Pancreas (tissue), 10 donors: ENCODE data around the gene NOP10. TPM values are rescaled to one million over a fixed set of nuclear protein-coding genes. Genes with fewer than 3 reads are reported as not detected.
"Not testable (repeated sequence)": the region's sequence is repeated elsewhere in the genome, so short reads cannot be mapped to it uniquely, and the experiment has no call there.

Experiments used
- ATAC-seq, 4 donors: fragments of 200-7000 bp; cut with Tn5 transposase; one replicate each; pipeline versions ENCODE4 v1.8.0 to v1.9.1; 2020; ENCODE audit warnings: mild to moderate bottlenecking in 4 of 4, moderate library complexity in 4 of 4
- DNase-seq, 6 donors: peaks; one replicate each; pipeline ENCODE4 v3.0.0-alpha.2; 2020
- FAIRE-seq: peaks from 2 replicates; lab custom pipeline; 2012; peaks lifted over from hg19 to GRCh38; lab: Jason Lieb, UNC
- H3K27ac ChIP-seq, 4 donors: fragments of 200-600 bp; sonication (generic); 1 replicate in 3 of 4; 2 replicates in 1 of 4; pipeline versions ENCODE4 v1.5.0 to v1.8.0; 2020
- H3K27me3 ChIP-seq, 4 donors: fragments of 200-600 bp; one replicate each; pipeline ENCODE4 v1.8.0; 2021
- H3K36me3 ChIP-seq, 3 donors: fragments of 200-600 bp; sonication (generic) in 1 of 3; one replicate each; pipeline versions ENCODE4 v1.5.0 to v1.8.0; 2020 to 2021
- H3K4me1 ChIP-seq, 3 donors: fragments of 200-600 bp; one replicate each; pipeline ENCODE4 v1.8.0; 2021
- H3K4me3 ChIP-seq, 4 donors: fragments of 200-600 bp; sonication (generic) in 2 of 4; one replicate each; pipeline versions ENCODE4 v1.5.0 to v1.8.0; 2020 to 2021
- H3K9me3 ChIP-seq, 4 donors: fragments of 200-600 bp; one replicate each; pipeline ENCODE4 v1.8.0; 2021
- WGBS, 2 donors: extraction: QIAGEN DNeasy Blood & Tissue Kit; methylation state at CpG; one replicate each; pipeline ENCODE4 v1.1.7; 2013; 5-methylcytosine and 5-hydroxymethylcytosine counted together
- intact Hi-C, 3 donors: fragments of 100-400 bp; cut with DNase I; formaldehyde crosslinking; loops; one replicate each; pipeline versions ENCODE4 v1.11.1 to v1.14.2; 2022
- polyA plus RNA-seq, 2 donors: library from polyadenylated mRNA; stranded (reverse); fragments of 200-250 nt; gene quantifications; one replicate each; pipeline ENCODE4 v1.2.3, GENCODE V29; 2013
- total RNA-seq, 6 donors: library from RNA; stranded (reverse); fragmentation: NEBNext Ultra II Directional in 4 of 6; extraction: Animal tissue kit (Norgen Biotek cat#: 25700) in 4 of 6; gene quantifications; one replicate each; pipeline versions ENCODE4 v1.2.1 to v1.2.4, GENCODE V29; 2021 to 2023
- TF ChIP-seq, protein P1 (sequence below), 4 donors: fragments of 200-600 bp; sonication (generic) in 3 of 4; IDR thresholded peaks; one replicate each; pipeline versions ENCODE4 v1.5.0 to v1.8.0; 2021; ENCODE audit warnings: antibody characterized with exemption in 4 of 4
- donor health status: healthy with polysubstance abuse.
- donor health status: DM: no; HTN: no; CAD: no; lungs with moderate emphysema.
- donor health status: DM: no; HTN: no; CAD: no.
- donor health status: control.
- donor health status: control.
- donor health status: Bipolar disorder and iron deficiency.
- donor health status: DM: yes; HTN: yes; CAD: no.
- donor health status: DM: no; HTN: no; CAD: no.
- donor health status: DM: no; HTN: no; CAD: no.
- donor health status: DM: yes; HTN: yes; CAD: no.

NOP10 gene
- total RNA-seq (10 to 100 TPM; 23.9 to 53.6 (median 33.8) TPM), polyA plus RNA-seq (10 to 100 TPM; 73.4 to 87.9 TPM)

DNA sequence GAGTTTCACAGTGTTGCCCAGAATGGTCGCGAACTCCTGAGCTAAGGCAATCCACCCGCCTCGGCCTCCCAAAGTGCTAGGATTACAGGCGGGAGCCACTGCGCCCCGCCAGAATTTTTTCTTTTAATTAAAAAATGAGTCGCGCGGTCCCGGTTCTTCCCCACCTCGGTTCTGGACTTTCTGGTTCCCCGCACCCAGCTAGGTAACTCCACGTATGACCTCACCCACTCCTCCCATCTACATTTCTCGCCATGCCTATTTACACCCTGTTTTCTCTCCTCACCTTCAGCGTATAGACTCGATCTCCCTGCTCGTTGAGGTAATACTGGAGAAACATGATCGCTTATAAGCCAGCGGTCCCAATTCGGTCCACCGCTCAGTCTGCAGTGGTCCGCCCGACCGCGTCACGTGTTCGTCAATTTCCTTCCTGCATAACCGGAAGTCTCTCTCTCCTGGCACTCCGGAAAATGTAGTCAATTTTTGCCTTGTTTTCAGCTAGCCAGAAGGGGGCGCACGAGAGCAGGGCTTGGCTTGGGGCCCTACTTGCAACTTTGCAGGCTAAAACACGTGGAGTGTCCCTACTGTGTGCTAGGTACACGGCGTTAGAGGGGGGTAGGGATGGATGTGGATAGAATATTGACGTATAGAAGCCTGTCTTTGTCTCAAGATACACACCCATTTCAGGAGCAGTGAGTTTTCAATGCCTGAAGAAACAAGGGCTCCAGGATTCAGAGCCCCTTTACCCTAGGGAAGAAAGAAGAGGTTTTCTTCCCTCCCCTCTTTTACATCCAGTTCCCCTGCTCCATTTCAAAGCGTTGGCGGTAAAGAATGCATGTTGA is at the start of gene NOP10, which contains the start of gene NUTM1:
Gene NOP10, minus strand, starts transcription at position 400 of the 839 bp plus-strand sequence. Its CDS starts 63 bp downstream, at position 337.
Gene NUTM1, plus strand, starts transcription at position 579 of the 839 bp plus-strand sequence. CDS start 382 bp downstream, outside the sequence.
- H3K4me1 ChIP-seq: peaks cover 0 to 9% (median 0%) of the 10 kb centered on the region in 3 donors
- TF ChIP-seq, protein P1, sequence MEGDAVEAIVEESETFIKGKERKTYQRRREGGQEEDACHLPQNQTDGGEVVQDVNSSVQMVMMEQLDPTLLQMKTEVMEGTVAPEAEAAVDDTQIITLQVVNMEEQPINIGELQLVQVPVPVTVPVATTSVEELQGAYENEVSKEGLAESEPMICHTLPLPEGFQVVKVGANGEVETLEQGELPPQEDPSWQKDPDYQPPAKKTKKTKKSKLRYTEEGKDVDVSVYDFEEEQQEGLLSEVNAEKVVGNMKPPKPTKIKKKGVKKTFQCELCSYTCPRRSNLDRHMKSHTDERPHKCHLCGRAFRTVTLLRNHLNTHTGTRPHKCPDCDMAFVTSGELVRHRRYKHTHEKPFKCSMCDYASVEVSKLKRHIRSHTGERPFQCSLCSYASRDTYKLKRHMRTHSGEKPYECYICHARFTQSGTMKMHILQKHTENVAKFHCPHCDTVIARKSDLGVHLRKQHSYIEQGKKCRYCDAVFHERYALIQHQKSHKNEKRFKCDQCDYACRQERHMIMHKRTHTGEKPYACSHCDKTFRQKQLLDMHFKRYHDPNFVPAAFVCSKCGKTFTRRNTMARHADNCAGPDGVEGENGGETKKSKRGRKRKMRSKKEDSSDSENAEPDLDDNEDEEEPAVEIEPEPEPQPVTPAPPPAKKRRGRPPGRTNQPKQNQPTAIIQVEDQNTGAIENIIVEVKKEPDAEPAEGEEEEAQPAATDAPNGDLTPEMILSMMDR (IDR thresholded peaks at IDR 0.05): peak; percentile 84 to 93 (median 91)
- H3K27ac ChIP-seq: peak within 1 kb of the TSS; percentile 61 to 89 (median 87)
- H3K4me3 ChIP-seq: peak within 1 kb of the TSS; percentile 47 to 85 (median 54)
- H3K27me3 ChIP-seq: no peaks in the 10 kb centered on the region
- no peaks in the 10 kb centered on the region for H3K9me3 ChIP-seq
- DNase-seq: peak; percentile 84 to 97 (median 89)
- no peaks in the 10 kb centered on the region for H3K36me3 ChIP-seq
- peak; percentile 96 to 98 (median 98) for ATAC-seq
- intact Hi-C loops: loop anchor here in 1 of 3 donors (5.0 kb wide), 1 partner anchor 244 kb away; no protein-coding TSS in a partner anchor
- no peak for FAIRE-seq
- WGBS, 2 donors: 1% methylated on average over 38 of the region's 38 CpGs

DNA sequence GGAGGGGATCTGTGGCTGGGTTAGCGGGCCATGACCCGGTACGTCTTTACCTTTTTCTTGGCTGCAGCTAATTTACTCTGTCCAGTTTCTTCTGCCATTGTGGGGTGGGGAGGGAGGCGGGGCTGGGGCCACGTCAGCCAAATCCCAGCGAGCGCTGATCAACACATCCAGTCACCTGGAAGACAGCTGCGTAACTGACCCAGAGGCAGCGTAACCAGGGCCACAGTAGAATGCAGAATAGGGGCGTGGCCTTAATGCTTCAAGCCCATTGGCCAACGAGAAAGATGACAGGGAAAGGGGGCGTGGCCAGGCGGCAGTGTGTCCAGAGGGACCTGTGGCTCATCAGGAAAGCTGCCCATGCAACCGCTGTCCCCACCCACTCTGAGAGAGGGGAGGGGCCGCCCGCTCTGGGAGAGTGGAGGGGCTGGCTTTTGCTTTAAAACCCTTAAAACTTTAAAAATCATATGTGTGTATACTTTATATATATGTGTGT is 46.7 kb upstream of the NOP10 start:
- H3K9me3 ChIP-seq, H3K36me3 ChIP-seq, FAIRE-seq, ATAC-seq, H3K4me3 ChIP-seq, H3K4me1 ChIP-seq, DNase-seq, H3K27me3 ChIP-seq, intact Hi-C loops, H3K27ac ChIP-seq: not testable (repeated sequence)
- WGBS, 2 donors: no CpG with 5 or more reads among the region's 16 CpGs

DNA sequence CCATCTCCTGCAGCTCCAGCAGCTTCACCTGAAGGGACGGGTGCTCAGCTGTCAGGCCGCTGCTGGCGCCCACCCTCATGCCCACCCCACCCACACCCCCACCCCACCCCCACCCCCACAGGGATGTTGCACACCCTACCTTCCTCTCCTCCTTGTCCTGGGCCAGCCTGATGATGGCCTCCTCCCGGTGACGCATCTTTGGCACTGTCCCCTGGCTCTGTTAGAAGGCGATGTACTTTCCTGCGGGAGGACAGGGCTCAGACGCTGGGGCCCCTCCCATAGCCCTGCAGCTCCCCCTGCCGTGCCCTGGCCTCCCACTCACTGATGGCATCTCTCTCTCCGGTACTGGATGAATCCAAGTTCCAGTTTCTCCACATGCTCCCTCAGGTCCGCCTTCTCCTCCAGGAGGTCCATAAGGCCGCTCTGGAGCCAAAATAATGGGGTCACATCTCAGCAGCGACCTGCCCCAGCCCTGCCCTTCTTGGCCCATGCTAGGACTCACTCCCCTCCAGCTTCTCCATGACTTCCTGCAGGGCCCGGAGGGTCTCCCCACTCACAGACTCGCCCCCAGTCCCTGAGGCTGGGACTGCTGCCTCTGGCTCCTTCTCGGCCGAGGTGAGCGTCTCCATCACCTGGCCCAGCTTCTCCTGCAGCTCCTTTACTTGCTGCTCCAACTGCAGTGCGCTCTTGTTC is 39.0 kb upstream of the NOP10 start:
- H3K36me3 ChIP-seq, intact Hi-C loops, DNase-seq, FAIRE-seq, H3K4me1 ChIP-seq, H3K27me3 ChIP-seq, H3K9me3 ChIP-seq, H3K4me3 ChIP-seq, ATAC-seq, H3K27ac ChIP-seq: not testable (repeated sequence)
- no CpG with 5 or more reads among the region's 19 CpGs for WGBS, 2 donors

DNA sequence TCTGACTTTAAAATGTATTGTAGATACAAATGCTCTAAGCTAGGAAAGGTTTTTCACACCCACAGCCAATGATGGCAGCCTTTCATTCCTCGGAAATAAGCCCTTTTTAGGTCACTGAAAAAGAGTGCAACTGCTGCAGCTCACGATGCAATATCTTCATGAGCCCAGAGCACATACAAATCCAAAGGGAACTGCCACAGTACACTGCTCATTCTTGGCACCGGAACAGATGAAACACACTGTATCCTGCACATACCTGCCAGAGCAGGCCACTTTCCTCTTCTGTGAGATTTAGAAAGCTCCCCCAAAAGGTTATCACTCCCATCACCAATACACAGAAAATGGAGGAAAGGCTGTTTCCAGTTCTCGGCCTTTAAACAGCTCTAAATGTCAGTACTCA is 37.6 kb upstream of the NOP10 start:
- ATAC-seq, H3K9me3 ChIP-seq, H3K4me3 ChIP-seq, H3K4me1 ChIP-seq, FAIRE-seq, H3K27ac ChIP-seq, DNase-seq, H3K36me3 ChIP-seq, intact Hi-C loops, H3K27me3 ChIP-seq: not testable (repeated sequence)
- 70 to 86% methylated on average over 4 of the region's 4 CpGs for WGBS, 2 donors

DNA sequence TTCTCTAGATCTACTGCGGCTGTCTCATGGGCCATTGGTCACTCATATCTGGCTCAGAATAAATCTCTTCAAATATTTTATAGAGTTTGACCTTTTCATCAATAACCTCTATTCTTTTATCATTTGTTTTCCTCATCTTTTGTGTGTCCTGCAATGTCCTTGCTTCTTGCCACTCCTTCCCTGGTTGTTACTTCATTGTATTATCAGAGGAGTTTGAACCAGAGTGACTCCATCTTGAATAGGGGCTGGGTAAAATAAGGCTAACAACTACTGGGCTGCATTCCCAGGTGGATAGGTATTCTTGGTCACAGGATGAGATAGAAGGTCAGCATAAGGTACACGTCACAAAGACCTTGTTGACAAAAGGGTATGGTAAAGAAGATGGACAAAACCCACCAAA is 33.9 kb upstream of the NOP10 start:
- TF ChIP-seq, protein P1 (IDR thresholded peaks at IDR 0.05): no peak
- Histone ChIP-seq H3K9me3 (no peaks in the 10 kb centered on the region), H3K4me3 (no peak overlapping the region), H3K4me1 (no peaks in the 10 kb centered on the region), H3K27me3 (no peaks in the 10 kb centered on the region), H3K27ac (no peak overlapping the region), H3K36me3 (no peaks in the 10 kb centered on the region)
- WGBS, 2 donors: 95 to 98% methylated on average over 2 of the region's 2 CpGs
- FAIRE-seq: no peak
- DNase-seq: no peak
- ATAC-seq: no peak
- intact Hi-C loops: no loop called here

DNA sequence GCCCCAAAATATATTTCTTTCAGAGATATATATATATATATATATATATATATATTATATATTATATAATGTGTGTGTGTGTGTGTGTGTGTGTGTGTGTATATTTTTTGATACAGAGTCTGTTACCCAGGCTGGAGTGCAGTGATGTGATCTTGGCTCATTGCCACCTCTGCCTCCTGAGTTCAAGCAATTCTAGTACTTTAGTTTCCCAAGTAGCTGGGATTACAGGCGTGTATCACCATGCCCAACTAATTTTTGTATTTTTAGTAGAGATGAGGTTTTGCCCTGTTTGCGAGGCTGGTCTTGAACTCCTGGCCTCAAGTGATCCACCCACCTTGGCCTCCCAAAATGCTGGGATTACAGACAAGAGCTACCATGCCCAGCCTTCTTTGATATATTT is 32.6 kb upstream of the NOP10 start:
- H3K9me3 ChIP-seq, H3K4me1 ChIP-seq, H3K4me3 ChIP-seq, H3K27ac ChIP-seq, intact Hi-C loops, FAIRE-seq, H3K36me3 ChIP-seq, ATAC-seq, DNase-seq, H3K27me3 ChIP-seq: not testable (repeated sequence)
- 94 to 97% methylated on average over 2 of the region's 2 CpGs for WGBS, 2 donors
